Mesothelial cell of epicardium (in vitro differentiated cells): ENCODE results near the gene SYNE3. TPM values are rescaled to one million over a fixed set of nuclear protein-coding genes. Genes with fewer than 3 reads are reported as not detected.
"Not testable (repeated sequence)": the region's sequence is repeated elsewhere in the genome, so short reads cannot be mapped to it uniquely, and the experiment has no call there.

Source experiments
- DNase-seq, 2 experiments: peaks; one replicate each; pipeline ENCODE4 v3.0.0; 2021; ENCODE audit warnings: low spot score in 2 of 2; ENCODE audit not compliant: unreplicated experiment in 2 of 2
- H3K27ac Mint-ChIP-seq: 2 replicates; pipeline ENCODE4 v1.8.0; 2021; ENCODE audit warnings: mixed read lengths
- H3K27me3 Mint-ChIP-seq: 2 replicates; pipeline ENCODE4 v1.8.0; 2021; ENCODE audit warnings: low read depth, mixed read lengths
- H3K36me3 Mint-ChIP-seq: 2 replicates; pipeline ENCODE4 v1.8.0; 2021; ENCODE audit warnings: mixed read lengths
- H3K4me1 Mint-ChIP-seq: 2 replicates; pipeline ENCODE4 v1.8.0; 2021; ENCODE audit warnings: mixed read lengths
- H3K4me3 Mint-ChIP-seq: 2 replicates; pipeline ENCODE4 v1.8.0; 2021; ENCODE audit warnings: mild to moderate bottlenecking, moderate library complexity, mixed read lengths
- H3K9me3 Mint-ChIP-seq: 2 replicates; pipeline ENCODE4 v1.8.0; 2021; ENCODE audit warnings: mixed read lengths
- total RNA-seq: library from RNA; stranded (reverse); gene quantifications from 3 replicates; pipeline ENCODE4 v1.2.1, GENCODE V29; 2021
- TF ChIP-seq, protein P1 (sequence below): fragments of 200-600 bp; sonication (generic); IDR thresholded peaks from one replicate; pipeline ENCODE4 v1.5.0; 2021; ENCODE audit warnings: antibody characterized with exemption; ENCODE audit not compliant: unreplicated experiment

The SYNE3 gene
- total RNA-seq, 1 donor from 2014 or later: 1.9 TPM

DNA sequence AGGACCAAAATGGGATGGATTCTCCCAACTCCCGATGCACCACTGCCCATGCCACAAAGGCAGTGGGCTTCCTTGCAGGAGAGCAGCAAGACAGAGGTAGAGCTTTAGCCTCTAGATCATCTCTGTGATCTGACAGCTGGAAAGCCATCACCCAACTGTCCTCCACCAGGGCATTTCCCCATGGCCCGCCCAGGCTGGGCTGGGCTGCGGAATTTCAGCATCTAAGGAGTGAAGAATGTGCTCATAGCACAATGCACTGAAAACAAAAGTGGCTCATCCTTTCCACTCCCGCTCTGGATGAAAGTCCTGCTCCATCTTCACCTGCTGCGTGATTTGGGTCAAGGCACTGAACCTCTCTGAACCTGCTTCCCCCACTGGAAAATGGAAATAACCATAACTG is 5.6 kb downstream of the SYNE3 start:
- peaks cover 9% of the 10 kb centered on the region for H3K4me1 Mint-ChIP-seq
- no peaks in the 10 kb centered on the region for H3K36me3 Mint-ChIP-seq
- H3K27me3 Mint-ChIP-seq: peaks cover 42% of the 10 kb centered on the region
- H3K27ac Mint-ChIP-seq: no peak overlapping the region
- TF ChIP-seq, protein P1, sequence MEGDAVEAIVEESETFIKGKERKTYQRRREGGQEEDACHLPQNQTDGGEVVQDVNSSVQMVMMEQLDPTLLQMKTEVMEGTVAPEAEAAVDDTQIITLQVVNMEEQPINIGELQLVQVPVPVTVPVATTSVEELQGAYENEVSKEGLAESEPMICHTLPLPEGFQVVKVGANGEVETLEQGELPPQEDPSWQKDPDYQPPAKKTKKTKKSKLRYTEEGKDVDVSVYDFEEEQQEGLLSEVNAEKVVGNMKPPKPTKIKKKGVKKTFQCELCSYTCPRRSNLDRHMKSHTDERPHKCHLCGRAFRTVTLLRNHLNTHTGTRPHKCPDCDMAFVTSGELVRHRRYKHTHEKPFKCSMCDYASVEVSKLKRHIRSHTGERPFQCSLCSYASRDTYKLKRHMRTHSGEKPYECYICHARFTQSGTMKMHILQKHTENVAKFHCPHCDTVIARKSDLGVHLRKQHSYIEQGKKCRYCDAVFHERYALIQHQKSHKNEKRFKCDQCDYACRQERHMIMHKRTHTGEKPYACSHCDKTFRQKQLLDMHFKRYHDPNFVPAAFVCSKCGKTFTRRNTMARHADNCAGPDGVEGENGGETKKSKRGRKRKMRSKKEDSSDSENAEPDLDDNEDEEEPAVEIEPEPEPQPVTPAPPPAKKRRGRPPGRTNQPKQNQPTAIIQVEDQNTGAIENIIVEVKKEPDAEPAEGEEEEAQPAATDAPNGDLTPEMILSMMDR: no peak
- H3K9me3 Mint-ChIP-seq: no peaks in the 10 kb centered on the region
- no peak for DNase-seq
- H3K4me3 Mint-ChIP-seq: no peak overlapping the region

GRCh38 chr14:95510344-95510743 is 6.1 kb downstream of the SYNE3 start:
- H3K36me3 Mint-ChIP-seq, H3K4me1 Mint-ChIP-seq, H3K27ac Mint-ChIP-seq, DNase-seq, H3K4me3 Mint-ChIP-seq, H3K9me3 Mint-ChIP-seq: not testable (repeated sequence)
- H3K27me3 Mint-ChIP-seq: peaks cover 40% of the 10 kb centered on the region

- Mint-ChIP-seq H3K36me3 (no peaks in the 10 kb centered on the region), H3K4me1 (no peaks in the 10 kb centered on the region), H3K9me3 (no peaks in the 10 kb centered on the region), H3K27me3 (peaks cover 34% of the 10 kb centered on the region), H3K4me3 (no peak overlapping the region), H3K27ac (no peak overlapping the region)
- DNase-seq: no peak
- TF ChIP-seq, protein P1: no peak
Measured at GRCh38 chr14:95509495-95509894, 7.0 kb downstream of the SYNE3 start.

DNA sequence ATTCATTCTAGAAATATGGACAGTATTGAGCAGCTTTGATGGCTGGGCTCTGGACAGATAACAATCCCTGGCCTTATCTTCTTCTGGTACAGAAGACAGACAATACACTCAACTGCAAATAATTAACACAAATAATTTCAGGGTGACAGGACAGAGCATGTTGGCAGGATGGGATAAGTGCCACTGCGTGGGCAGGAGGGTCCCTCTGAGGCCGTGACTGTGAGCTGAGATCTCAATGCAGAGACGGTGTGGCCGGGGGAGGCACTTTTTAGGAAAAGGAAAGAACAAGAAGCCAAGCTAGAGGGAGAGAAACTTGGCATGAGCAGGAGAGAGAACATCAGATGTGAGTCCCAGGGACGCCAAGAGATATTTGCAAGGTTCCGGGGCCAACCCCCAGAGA is 8.1 kb downstream of the SYNE3 start:
- no peak for DNase-seq
- peaks cover 29% of the 10 kb centered on the region for H3K27me3 Mint-ChIP-seq
- H3K36me3 Mint-ChIP-seq: no peaks in the 10 kb centered on the region
- TF ChIP-seq, protein P1: no peak
- H3K9me3 Mint-ChIP-seq: no peaks in the 10 kb centered on the region
- no peak overlapping the region for H3K27ac Mint-ChIP-seq
- H3K4me3 Mint-ChIP-seq: no peak overlapping the region
- H3K4me1 Mint-ChIP-seq: no peaks in the 10 kb centered on the region

DNA sequence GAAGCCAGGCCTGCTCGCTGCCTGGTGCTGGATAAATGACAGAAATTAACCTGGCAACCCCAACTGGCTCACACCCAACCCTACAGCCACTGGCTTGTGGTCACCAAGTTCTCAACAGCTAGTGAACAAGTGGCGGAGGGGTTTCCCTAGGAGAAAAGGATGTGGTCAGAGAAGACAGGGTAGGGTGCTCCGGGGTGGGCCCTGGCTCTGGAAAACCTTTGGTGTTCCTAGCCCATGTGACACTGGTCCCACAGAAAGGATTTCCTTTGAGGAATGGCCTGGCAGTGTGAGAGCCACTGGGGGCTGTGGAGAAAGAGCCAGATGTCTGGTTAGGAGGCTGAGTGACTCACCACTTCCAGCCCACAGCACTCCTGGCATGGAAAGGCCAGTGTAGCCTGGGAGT is 8.7 kb downstream of the SYNE3 start:
- peaks cover 24% of the 10 kb centered on the region for H3K27me3 Mint-ChIP-seq
- no peaks in the 10 kb centered on the region for H3K4me1 Mint-ChIP-seq
- H3K4me3 Mint-ChIP-seq: no peak overlapping the region
- H3K9me3 Mint-ChIP-seq: no peaks in the 10 kb centered on the region
- DNase-seq: no peak
- no peaks in the 10 kb centered on the region for H3K36me3 Mint-ChIP-seq
- TF ChIP-seq, protein P1: no peak
- H3K27ac Mint-ChIP-seq: no peak overlapping the region

DNA sequence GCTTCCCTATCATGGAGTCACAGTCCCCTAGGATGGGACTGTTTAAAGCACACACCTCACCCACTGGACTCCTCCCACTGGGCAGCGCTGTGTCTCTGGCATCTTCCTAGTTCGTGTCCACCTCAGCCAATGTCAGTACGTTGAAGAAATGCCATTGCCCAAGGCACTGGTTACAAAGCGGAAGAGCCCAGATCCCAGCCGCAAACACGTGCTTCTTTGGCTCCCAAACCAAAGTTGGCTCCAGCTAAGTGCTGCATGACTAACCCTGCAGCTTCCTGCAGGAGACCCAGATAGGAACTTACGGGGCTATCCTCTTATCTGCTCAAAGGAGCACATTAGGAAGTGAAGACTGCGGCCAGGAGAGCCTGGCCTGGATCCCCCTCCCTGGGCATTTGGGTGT is 9.3 kb downstream of the SYNE3 start:
- Mint-ChIP-seq H3K27ac (no peak overlapping the region), H3K9me3 (no peaks in the 10 kb centered on the region), H3K4me1 (no peaks in the 10 kb centered on the region), H3K27me3 (peaks cover 28% of the 10 kb centered on the region), H3K4me3 (no peak overlapping the region), H3K36me3 (no peaks in the 10 kb centered on the region)
- DNase-seq: no peak
- TF ChIP-seq, protein P1: no peak
